HG03432 (cell line): Measurements from ENCODE around the gene HDAC4.

Source experiments
- ATAC-seq: cut with Tn5 transposase; IDR thresholded peaks from one replicate; pipeline ENCODE4 v1.9.1; 2021; ENCODE audit warnings: mild to moderate bottlenecking, moderate library complexity; ENCODE audit not compliant: unreplicated experiment

Gene HDAC4

DNA sequence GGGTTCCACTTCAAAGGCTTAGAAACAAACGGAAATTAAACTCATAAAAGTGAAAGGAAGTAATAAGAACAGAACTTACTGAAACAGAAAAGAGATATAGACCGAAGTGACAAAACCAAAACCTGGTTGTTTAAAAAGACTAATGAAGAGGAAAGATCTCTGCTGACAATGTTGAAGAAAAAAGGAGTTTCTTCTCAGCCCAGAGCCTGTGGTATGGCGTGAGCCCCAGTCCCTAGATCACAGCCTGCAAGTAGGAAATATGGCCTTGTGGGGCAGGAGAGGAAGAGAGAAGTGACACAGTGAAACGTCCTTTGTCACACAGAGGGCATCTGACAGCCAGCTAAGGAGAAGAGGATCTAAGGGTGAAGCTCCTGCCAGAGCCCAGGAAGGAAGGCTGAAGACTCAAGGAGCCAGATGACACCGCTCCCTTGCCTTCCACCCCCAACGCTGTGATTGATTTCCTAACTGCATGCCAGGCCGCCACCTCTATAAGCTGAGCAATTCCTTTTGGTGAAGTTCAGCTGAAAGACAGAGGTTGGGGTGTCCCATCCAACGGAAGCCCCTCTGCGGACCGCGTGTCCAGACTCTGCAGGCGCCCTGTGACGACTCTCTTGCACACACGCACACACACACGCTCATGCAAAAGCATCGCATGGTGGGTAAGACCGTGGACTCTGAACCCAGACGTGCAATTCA, 141.1 kb downstream of the HDAC4 start:
- ATAC-seq = no peak

DNA sequence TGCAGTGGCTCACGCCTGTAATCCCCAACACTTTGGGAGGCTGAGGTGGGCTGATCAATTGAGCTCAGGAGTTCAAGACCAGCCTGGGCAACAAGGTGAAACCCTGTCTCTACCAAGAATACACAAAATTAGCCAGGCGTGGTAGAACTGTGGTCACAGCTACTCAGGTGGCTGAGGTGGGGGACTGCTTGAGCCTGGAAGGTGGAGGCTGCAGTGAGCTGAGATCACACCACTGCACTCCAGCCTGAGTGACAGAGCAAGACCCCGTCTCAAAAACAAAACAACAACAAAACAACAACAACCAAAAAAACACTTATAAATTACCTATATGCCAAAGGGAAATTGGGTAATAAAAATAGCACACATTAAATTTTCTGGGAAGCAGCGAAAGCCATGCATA, 141.6 kb downstream of the HDAC4 start:
- no peak for ATAC-seq

DNA sequence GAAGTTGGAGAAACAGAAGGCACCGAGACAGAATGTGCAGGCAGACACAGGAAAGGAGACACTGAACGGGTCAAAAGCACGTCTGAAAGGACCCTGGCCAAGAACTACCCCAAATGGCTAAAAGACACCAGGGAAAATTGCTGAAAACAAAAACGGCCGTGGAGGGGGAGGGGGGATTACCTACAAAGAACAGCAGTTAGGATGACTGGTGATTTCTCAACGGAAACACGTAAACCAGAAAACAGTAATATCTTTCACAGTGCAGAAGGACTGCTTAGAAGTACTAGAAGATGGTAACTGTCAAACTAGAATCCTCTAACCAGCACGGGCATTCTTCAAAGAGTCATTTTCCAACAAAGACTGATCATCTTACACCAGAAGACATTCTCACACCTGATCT, 142.6 kb downstream of the HDAC4 start:
- ATAC-seq = no peak

GRCh38 chr2:239257511-239257937, 143.3 kb downstream of the HDAC4 start:
- no peak for ATAC-seq

- no peak for ATAC-seq
Observed at GRCh38 chr2:239256350-239256743, 144.5 kb downstream of the HDAC4 start.

DNA sequence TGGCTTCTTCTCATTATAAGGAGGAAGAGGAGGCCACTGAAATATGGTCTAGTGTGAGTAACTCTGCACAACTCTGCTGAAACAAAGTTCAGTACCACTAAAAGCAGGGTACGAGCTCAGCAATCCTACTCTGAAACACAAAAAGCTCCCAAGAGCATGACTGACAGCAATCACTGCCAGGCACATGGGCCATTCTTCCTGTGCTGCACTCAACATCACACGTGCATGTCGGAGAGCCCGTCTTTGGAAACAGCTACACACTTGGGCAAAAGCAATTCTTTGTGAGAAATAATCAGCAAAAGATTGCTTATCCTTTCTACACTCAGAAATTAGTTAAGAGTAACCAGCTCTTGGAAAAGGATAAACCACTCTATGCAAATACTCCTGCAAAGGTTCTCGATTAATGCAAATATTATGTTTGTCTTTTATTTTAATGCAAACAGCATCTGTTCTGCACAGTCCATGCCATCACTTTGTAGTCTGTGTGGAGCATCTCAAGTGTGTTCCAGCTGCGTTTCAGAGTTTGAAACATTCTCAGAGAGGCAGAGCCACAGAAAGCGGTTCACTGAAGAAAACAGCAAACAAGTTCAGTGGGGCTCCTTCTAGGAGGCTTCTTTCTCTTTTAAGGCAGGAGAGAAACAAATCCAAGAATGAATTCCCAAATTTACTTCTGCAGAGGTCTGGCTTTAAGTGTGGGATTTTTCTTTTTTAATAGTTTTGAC, 145.0 kb downstream of the HDAC4 start:
- ATAC-seq = no peak

GRCh38 chr2:239255218-239255617, 145.6 kb downstream of the HDAC4 start:
- no peak for ATAC-seq

DNA sequence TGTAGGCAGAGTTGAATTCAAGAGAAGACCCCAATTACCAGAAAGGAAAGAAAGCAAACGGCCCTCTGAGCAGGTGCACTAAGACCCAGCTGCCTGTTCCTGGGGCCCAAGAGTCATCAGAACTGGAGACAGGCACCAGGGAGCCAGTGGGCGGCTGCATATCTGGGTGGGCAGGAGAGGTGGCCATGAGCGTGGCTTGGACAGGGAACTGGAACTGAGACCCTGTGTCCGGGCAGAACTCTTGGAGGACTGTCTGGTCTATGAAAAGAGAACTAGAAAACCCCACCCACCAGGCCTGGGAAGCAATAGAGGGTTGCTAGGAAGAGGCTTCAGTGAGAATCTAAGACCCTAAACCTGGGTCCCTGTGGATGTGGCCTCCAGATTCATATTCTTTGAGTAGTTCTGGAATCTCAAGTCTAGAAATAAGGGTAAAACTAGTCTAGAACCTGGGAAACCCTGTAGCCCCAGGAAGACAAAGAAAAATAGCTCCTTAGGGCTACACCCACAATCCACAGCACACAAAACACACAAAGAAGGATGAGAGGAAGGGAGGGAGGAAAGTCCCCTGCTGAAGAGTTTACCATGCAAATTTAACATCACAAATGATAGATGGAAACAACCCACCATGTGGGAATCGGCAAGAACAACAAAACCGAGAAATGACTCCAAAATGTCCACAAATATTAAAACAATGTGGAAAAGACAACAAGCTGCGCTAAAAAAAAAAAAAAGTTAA, 147.0 kb downstream of the HDAC4 start:
- peak; percentile 24 for ATAC-seq

GRCh38 chr2:239253264-239253663, 147.6 kb downstream of the HDAC4 start:
- peak; percentile 83 for ATAC-seq

DNA sequence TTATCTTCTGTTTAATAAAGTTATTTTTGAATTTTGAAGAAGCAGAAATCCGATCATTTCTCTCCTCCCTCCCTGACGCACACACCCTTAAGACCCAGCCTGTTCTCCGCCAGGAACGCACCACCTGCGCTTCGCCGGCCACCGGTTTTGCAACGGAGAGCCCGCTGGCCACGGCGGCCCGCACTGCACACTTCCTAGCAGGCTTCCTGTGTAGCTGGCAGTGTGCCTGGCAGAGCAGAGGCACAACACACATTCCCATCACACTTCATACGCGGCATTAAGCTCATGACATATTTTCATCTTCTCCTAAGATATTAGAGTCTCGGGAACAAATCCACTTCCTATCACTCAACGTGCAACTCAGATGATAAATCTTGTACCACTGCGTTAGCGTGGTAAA, 148.0 kb downstream of the HDAC4 start:
- ATAC-seq = peak; percentile 32

DNA sequence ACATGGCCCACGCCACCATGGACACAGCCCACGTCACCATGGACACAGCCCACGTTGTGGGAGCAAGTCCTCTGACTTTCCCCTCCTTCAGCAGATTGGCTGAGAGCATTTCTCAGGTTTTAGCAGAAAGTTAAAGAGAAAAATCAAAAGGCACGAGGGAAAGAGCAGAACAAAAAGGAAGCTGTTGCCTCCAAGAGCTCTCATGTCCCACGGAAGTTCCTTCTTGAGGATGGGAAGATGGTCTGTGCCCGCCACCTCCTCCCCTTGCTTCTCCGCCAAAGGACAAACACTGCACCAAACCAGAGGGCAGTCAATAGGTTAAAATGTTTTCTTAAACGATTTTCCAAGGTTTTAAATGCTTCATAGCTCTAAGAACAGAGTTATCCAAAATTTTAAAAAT, 148.4 kb downstream of the HDAC4 start:
- no peak for ATAC-seq

- ATAC-seq = no peak
Observed at GRCh38 chr2:239251971-239252370, 148.8 kb downstream of the HDAC4 start.

DNA sequence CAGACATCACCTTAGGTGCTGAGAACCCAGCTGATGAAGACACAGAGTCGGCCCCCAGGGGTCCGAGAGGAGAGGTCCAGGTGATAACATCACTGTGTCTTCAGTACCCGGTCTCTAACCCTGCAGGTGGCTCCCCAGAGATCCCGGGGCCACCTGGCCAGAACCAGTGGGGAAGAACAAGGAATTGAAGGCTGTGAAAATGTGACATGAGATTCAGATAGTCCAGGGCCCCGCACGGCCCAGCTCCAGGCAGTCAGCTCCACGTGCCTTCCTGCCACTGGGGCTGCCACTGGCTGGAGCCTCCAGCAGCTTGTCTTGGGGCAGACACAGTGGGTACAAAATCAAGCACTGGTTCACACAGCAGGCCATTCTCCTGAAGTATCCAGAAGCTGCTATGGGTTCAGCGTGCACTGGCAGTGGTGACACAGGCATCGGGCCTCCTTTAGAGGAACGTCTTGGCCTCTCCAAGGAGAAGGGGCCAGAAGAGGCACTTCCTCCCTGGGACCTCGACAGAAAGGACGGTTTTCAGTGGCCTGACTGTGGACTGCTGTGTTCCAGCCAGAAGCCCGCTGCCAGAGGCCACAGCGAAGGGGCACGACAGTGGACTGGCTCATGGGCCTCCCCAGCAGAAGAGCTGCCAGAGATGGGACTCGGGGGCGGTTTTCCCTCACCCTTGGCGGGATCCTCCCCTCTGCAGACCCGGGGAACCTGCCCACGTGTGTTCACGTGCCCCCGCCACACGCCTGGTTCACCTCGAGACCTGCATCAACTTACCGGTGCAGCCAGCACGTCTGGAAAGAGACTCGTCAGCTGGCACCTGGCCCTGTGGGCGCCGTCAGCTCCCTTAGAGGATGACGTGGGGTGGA, 150.4 kb downstream of the HDAC4 start:
- no peak for ATAC-seq

GRCh38 chr2:239249776-239250175, 151.0 kb downstream of the HDAC4 start:
- ATAC-seq = no peak

DNA sequence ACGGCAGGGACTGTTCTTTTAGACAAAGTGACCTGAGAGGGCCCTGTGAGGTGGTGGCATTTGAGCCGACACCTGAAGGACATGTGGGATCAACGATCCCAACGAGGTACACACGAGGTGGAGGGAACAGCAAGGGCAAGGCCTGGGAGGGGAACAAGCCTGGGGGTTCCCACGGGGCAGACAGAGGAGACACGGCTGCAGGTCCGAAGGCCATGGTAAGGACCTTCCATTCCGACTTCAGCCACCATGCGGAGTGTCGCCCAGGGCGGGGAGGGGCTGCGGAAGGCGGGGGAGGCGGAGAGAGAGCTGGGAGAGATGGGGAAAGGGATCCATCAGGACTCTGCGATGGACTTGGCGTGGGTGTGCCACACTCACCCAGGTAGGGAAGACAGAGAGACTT, 151.8 kb downstream of the HDAC4 start:
- ATAC-seq = no peak

DNA sequence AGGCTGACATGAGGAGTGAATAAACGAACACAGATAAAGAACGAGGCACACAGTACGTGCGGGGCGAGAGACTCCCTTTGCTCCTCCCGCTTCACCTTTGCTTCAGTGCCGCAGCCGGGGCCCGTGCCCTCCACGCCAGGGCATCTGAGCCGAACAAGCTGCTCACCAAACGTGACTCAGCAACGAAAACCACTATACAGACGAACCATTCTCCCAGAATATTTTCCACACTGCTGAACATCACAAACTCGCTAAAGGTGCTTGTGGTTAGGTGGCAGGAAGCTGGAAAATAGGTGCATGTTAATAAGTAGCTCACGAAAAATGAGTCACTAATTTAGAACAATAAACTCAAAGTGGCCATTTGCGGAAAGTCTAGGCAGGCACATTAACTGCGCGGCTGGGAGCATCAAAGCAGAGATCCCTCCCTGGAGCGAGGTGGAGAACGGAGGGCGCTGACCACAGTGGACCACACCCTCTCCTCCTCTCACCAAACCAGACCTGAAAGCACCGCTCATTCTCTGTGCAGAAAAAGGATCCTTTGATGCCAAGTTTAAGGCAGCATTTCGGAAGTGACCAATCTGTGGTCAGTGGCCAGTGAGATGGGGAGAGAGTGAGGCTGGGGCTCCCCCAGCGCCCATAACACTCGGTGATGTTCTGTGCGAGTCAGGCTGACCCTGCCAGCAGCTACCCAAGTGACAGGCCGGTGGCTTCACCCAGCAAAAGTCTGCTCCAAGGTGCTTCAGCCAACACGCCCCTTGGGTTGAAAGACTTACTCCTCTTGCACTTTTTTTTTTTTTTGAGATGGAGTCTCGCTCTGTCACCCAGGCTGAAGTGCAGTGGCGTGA, 153.2 kb downstream of the HDAC4 start:
- no peak for ATAC-seq

GRCh38 chr2:239246723-239247122, 154.1 kb downstream of the HDAC4 start:
- ATAC-seq = no peak

- ATAC-seq = no peak
Observed at GRCh38 chr2:239245872-239246721, 154.7 kb downstream of the HDAC4 start.

GRCh38 chr2:239245107-239245506, 155.7 kb downstream of the HDAC4 start:
- no peak for ATAC-seq
